HG03139 (cell line): ENCODE data around the gene DIAPH2.
A peak's percentile ranks its signal among the peaks of the same experiment; 100 is the strongest.
"Not testable (repeated sequence)": the region's sequence is repeated elsewhere in the genome, so short reads cannot be mapped to it uniquely, and the experiment has no call there.

Experiments
- ATAC-seq: cut with Tn5 transposase; IDR thresholded peaks from one replicate; pipeline ENCODE4 v1.9.1; 2021; ENCODE audit not compliant: unreplicated experiment

The DIAPH2 gene

DNA sequence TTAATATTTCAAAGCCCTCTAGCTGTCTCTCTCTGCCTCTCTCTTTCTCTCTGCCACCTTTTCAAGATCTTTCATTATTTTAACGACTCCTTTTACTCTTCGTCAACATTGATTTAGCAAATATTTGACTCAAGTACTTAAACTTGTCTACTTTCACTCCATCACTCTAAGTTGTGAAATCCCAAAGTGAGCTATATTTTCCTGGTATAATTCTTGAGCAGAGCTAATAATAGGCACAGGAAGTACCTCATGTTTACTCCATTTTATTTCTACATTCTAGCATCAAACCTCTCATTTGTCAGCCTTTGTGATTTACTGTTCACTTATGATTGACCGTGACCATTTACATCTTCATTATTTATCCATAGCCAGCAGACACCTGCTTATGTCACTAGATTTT lies 681.6 kb downstream of the DIAPH2 start:
- ATAC-seq: no peak

DNA sequence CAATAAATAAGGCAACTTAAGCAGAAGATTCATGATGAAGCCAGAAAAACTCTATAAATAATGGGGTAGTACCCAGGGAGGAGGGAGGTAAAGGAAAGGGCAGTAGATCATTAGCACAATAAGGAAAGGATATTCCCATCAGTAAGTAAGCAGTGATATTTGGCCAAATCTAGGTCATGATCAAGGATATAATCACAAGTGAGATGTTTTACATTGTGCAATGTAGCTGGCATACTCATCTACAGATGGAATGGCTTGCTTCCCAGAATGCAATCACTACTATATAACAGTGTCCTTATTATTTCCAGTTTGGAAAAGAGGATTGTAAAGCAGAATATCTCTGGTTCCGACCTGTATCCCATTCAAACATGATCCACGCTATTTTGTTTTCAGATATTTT lies 682.5 kb downstream of the DIAPH2 start:
- no peak for ATAC-seq

DNA sequence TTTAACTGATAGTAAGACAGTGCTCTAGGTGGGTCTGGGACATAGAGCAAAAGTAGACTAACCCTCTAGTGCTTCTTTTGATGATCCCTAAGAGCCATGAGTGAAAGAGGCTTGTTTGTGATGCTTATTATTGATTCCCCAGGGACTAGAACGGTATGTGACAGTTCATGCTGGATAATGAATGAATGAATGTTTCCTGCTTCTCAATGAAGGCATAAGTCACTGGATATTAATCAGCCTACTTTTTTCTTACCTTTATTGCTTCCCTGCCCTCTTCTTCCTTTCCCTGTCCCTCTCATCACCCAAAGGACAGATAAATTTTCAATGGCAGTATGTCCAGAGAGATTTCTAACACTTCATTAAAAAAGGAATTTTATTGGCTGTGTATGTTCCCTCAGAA lies 685.3 kb downstream of the DIAPH2 start:
- no peak for ATAC-seq

DNA sequence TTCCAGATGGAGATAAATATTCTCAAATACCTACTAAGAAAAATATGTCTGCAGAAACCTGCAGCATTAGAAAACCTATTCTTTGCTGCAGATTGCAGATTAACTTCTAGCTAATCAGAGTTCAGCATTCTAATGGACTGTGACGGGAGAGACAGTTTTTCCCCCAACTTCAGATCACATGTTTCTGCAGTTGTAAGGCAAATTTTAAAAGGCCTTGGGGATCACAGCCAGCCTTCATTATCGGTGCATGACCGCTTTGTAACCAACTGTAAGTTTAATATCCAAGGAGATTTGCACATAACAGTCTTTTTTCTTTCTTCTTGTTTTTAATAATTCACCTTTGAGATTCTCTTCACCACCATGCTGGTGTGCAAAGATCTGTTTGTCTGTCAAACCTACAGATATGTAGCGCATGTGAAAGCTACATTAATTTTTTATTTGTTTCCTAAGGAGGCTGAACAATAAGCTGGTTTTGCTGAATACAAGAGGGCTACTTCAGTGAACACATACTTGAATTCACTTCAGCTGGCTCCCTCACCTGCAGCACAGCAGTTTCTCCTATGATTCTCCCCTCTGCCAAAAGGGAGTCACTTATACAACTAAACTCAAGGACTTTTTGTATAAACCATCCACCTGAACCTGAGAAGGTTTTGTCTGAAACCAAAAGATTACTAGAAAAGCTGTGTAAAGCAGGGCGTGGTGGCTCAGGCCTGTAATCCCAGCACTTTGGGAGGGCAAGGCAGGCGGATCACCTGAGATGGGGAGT lies 687.5 kb downstream of the DIAPH2 start:
- ATAC-seq: no peak

DNA sequence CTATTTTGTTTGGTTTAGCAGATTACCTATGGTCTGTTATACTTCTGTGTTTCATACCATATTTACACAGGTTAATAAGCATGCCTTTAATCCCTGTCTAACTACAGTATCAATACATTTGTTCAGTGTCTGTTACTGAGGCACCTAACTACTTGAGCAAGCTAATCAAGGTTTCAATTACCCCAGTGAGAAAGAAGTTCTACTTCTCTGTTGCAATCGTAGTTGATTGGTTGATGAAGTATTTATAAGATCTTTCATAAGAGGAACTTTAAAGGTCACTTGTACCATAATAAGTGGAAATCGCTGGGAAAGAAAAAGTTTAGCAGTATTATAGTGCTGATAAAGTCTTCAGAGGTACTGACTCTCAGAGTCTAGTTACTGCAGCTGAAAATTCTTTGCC lies 689.6 kb downstream of the DIAPH2 start:
- no peak for ATAC-seq

DNA sequence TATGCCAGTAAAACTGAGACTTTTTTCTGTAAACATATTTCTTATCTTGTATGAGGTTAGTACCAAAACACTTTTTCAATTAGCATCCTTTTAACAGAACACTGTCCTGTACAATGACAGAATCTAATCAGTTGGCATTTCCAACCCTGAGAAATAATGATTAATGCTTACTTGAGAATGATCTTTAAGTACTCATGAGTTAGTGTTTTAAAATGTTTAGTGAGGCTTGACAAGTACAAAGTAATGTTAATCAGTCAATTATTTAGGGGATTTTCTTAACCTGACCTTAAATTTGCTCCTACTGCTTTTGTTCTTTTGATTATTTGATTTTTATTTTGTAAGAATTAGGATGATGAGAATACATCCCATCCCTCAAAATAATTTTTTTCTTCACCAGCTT lies 695.6 kb downstream of the DIAPH2 start:
- ATAC-seq: no peak

GRCh38 chrX:97384685-97385084 lies 700.0 kb downstream of the DIAPH2 start:
- ATAC-seq: no peak

- ATAC-seq: no peak
These were observed 702.4 kb downstream of the DIAPH2 start for GRCh38 chrX:97387004-97387403.

- ATAC-seq: no peak
These were observed 705.1 kb downstream of the DIAPH2 start for GRCh38 chrX:97389761-97390192.

DNA sequence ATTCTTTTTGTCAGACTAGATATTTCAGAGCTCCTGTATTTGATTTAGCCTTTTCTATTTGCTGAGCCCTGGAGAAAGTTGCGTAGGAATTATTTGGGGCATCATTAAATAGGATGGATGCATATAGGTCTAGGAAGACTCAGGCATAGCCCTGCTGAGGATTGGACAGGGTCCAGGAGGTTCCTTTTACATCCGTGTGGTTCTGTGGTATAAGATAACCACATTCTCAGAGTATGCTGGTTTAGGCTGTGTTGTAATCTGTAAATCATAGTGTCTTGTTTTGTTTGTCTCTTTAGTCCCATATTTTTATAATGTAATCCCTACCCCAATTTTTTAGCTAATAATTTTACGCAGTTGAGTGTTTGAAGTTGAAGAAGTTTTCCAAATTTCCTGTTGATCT lies 712.7 kb downstream of the DIAPH2 start:
- no peak for ATAC-seq

GRCh38 chrX:97398030-97398551 lies 713.4 kb downstream of the DIAPH2 start:
- ATAC-seq: peak; percentile 32

DNA sequence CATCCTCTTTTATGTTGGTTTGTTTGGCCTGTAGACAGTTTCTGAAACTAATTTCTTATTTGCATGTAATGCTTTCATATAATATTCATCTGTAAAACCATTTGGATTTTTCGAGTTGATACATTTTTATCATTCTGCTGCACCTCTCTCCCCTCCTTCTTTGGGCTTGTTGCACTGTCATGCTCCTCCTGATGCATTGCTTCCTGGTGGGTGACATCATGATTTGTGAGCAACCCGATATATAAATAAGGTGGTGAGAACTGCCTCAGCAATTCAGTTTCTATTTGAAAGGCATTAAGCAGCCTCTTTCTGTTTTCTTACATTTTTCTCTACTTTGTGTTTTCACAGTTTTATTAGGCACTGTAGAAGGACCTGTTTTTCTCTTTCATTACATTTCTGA lies 714.8 kb downstream of the DIAPH2 start:
- ATAC-seq: peak; percentile 31

- no peak for ATAC-seq
These were observed 715.9 kb downstream of the DIAPH2 start for GRCh38 chrX:97400492-97400891.

- ATAC-seq: peak; percentile 47
These were observed 716.5 kb downstream of the DIAPH2 start for GRCh38 chrX:97401154-97401553.

GRCh38 chrX:97401586-97402136 lies 717.0 kb downstream of the DIAPH2 start:
- ATAC-seq: no peak

- no peak for ATAC-seq
These were observed 717.7 kb downstream of the DIAPH2 start for GRCh38 chrX:97402333-97402732.

DNA sequence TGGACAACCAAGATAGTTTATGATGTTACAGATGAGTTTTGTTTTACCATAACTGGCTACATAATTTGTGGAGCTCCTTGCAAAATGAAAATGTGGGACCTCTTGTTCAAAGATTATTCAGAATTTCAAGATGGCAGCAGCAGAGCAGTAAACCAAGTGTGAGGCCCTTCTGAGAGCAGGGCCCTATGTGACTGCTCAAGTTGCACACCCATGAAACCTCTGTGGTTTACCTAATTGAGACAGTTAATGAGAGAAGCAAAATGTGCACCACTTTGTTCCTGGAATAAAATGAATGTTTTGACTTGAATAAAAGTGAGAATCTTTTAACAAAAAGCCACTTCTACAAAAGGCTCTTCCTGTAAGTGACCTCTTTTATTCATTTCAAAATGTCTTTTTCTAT lies 718.3 kb downstream of the DIAPH2 start:
- no peak for ATAC-seq

DNA sequence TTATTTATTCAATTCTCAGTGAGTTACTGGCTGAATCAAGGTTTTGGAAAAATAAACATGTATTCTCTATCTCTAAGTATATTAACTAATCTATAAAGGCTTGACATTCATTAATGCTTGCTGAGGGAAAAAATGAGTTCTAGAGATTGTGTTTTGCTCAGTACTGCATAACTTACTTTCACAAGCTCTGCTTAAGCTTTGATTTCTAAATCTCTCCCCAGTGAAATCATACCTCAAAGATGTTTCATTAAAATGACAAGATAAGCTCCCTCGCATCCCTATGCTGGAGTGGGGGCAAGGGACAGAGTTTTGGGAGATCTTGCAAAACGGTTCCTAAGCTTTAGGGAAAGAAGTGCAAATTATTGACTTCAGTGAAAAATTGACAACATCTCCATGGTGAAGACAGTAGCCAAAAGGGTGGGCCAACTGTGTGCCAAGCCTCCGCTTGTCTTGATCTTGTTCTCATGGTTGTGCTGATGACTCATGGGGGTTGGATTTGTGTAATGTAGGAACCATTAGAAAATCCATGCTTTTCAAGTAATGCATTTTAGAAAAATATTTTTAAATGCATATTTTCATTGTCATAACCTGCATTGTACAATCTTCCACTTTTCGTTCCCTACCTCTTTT lies 720.5 kb downstream of the DIAPH2 start:
- no peak for ATAC-seq

DNA sequence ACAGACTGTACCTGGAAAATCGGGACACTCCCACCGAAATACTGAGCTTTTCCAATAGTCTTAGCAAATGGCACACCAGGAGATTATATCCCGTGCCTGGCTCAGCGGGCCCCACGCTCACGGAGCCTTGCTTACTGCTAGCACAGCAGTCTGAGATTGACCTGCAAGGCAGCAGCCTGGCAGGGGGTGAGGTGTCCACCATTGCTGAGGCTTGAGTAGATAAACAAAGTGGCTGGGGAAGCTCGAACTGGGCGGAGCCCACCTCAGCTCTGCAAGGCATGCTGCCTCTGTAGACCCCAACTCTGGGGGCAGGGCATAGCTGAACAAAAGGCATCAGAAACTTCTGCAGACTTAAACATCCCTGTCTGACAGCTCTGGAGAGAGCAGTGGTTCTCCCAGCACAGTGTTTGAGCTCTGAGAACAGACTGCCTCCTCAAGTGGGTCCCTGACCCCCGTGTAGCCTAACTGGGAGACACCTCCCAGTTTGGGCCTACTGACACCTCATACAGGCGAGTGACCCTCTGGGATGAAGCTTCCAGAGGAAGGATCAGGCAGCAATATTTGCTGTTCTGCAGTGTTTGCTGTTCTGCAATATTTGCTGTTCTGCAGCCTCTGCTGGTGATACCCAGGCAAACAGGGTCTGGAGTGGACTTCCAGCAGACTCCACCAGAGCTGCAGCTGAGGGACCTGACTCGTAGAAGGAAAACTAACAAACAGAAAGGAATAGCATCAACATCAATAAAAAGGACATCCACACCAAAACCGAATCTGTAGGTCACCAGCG lies 725.2 kb downstream of the DIAPH2 start:
- not testable (repeated sequence) for ATAC-seq

- ATAC-seq: no peak
These were observed 731.8 kb downstream of the DIAPH2 start for GRCh38 chrX:97416461-97416860.

DNA sequence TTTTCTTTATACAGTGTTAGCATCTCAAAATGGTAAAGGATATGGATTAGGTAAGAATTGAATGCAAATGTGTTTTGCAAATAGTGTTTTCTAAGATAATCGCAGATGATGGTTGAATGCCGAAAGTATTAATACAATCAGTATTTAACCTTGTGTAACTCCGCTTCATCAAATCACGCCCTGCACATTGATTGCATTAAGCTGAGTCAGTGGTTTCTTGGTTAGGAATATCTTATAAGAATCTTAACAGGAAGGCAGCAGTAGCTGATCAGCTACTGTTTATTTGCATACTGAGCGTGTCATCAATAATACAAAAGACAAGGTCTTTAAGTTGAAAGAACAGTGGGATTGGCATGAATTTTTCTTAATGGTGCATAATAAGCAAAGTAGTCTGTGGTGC lies 744.5 kb downstream of the DIAPH2 start:
- no peak for ATAC-seq
